ENCODE data around the gene ZCCHC24. TPM values are rescaled to one million over a fixed set of nuclear protein-coding genes. Genes with fewer than 3 reads are reported as not detected.
A peak's percentile ranks its signal among the peaks of the same experiment; 100 is the strongest.

Gene ZCCHC24
- 100 to 1,000 TPM in 1 of 3 donors, 10 to 100 TPM in 1, 1 to 10 TPM in 1; 5.6 to 125 (median 22.8) TPM for total RNA-seq
- long read RNA-seq, donor 1, full-length matches to known transcripts: 77 of 208 reads
- long read RNA-seq, donor 1, partial matches to known transcripts: 8 of 208 reads
- long read RNA-seq, donor 1, other reads (novel, unspliced or antisense): 123 of 208 reads
- long read RNA-seq, donor 2, partial matches to known transcripts: 0 of 5 reads
- long read RNA-seq, donor 2, other reads (novel, unspliced or antisense): 5 of 5 reads

DNA sequence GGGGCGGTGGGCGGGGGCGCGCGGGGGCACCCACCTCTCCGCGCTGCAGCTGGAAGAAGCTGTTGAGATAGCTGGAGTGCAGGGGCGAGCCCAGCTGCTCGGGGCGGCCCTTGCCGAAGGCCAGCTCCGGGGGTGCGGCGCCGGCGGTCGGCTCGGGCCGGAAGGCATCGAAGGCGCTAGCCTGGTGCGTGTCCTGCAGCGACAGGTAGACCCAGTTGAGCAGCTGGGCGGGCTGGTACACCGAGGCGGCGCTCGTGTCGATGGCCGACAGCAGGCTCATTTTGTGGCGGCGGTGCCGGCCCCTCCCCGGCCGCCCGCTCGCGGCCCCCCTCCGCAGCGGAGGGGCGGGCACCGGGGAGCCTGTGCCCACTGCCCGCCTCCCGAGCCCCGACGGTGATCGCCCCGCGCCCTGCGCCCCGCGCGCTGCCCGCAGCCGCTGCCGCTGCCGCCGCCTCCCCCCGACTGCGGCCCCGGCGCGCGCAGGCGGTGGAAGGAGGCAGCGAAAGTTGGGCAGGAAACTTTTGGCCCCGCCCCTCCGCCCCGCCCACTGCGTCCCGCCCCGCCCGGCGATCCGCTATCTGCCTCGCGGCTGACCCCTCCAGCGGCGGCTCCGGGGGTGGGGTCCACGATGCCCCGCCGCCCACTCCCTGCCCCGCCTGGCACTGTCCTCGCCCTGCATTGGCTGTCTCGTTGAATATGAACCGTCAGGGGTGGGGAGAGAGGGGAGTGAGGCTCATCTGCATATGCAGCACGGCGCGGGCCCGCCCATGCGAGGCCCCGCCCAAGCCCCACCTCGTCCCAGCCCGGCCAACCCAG lies at the start of gene ZCCHC24:
ZCCHC24 (minus strand) TSS at position 464 of the 816 bp plus-strand sequence; CDS start at position 280, 184 bp downstream.
- no peaks in the 10 kb centered on the region for H3K9me3 ChIP-seq
- DNase-seq (peak; percentile 95 to 97 (median 97)), ATAC-seq (peak; percentile 94)
- TF ChIP-seq, protein P1, sequence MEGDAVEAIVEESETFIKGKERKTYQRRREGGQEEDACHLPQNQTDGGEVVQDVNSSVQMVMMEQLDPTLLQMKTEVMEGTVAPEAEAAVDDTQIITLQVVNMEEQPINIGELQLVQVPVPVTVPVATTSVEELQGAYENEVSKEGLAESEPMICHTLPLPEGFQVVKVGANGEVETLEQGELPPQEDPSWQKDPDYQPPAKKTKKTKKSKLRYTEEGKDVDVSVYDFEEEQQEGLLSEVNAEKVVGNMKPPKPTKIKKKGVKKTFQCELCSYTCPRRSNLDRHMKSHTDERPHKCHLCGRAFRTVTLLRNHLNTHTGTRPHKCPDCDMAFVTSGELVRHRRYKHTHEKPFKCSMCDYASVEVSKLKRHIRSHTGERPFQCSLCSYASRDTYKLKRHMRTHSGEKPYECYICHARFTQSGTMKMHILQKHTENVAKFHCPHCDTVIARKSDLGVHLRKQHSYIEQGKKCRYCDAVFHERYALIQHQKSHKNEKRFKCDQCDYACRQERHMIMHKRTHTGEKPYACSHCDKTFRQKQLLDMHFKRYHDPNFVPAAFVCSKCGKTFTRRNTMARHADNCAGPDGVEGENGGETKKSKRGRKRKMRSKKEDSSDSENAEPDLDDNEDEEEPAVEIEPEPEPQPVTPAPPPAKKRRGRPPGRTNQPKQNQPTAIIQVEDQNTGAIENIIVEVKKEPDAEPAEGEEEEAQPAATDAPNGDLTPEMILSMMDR (IDR thresholded peaks at IDR 0.05): no peak
- peaks cover 16% of the 10 kb centered on the region for H3K4me1 ChIP-seq (ENCODE audit: low read depth)
- peak within 1 kb of the TSS; percentile 38 for H3K4me3 ChIP-seq
- intact Hi-C loops (cut with DNase I, micrococcal nuclease): no loop called here
- no peaks in the 10 kb centered on the region for H3K36me3 ChIP-seq (ENCODE audit: low read depth)

DNA sequence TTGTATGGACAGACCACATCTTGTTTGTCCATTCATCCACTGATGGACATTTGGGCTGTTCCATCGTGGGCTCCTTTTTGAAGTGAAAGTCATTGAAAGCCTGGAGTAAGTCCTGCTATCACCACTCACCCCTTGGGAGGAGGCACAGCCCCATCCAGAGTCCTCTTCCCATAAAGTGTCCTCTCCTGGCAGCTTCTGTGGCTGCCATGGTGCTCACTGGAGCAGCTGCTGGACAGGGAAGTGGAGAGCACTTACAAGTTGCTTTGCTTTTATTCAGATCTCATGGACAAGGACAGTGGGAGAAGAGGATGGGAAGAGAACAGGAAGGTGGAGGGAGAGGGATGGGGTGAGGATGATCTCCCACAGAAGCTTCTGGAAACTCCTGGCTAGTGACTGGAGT lies 48.4 kb upstream of the ZCCHC24 start:
- no peaks in the 10 kb centered on the region for H3K4me1 ChIP-seq (ENCODE audit: low read depth)
- no peak for DNase-seq
- intact Hi-C loops (cut with DNase I, micrococcal nuclease): no loop called here
- no peaks in the 10 kb centered on the region for H3K36me3 ChIP-seq (ENCODE audit: low read depth)
- ATAC-seq: no peak
- no peak overlapping the region for H3K4me3 ChIP-seq
- H3K9me3 ChIP-seq: no peaks in the 10 kb centered on the region
- TF ChIP-seq, protein P1 (IDR thresholded peaks at IDR 0.05): no peak

DNA sequence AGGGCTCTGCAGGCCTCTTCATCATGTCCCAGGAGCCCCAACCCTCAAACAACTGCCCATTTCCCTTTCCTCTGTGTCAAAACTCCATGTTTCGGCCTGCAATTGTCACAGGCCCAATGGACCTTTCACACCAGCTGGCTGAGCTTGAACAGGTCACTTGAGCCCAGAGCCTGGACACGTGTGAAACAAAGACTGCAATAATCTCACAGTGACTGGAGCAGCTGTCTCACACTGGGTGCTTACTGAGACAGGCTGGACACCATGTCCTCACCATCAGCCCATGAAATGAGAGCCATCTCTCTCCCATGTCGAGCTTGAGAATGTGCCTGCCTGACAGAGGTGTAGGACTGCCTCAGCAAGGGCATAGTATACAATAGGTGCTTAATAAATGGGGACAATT lies 47.4 kb upstream of the ZCCHC24 start:
- no peak for ATAC-seq
- Histone ChIP-seq H3K36me3 (ENCODE audit: low read depth) (no peaks in the 10 kb centered on the region), H3K4me3 (no peak overlapping the region), H3K9me3 (no peaks in the 10 kb centered on the region), H3K4me1 (ENCODE audit: low read depth) (no peaks in the 10 kb centered on the region)
- DNase-seq: no peak
- intact Hi-C loops (cut with DNase I, micrococcal nuclease): no loop called here
- TF ChIP-seq, protein P1 (IDR thresholded peaks at IDR 0.05): no peak

DNA sequence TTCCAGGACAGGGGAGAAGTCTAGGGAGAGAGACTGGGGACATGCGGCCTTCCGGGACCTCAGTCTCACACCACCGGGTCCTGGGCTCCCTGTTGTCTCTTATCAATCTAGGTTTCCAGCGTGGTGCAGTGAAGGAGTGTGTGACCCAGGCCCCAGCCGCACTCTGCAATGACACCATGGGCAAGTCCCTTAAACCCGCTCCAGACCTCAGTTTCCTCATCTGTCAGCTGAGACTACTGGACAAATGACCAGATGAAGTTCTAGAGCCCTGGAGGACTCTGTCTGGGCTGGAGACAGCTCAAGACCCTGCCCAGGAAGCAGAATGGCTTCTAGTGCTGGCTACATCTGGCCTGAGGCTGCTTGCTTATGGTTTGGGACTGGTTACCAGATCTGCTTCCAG lies 46.8 kb upstream of the ZCCHC24 start:
- intact Hi-C loops (cut with DNase I, micrococcal nuclease): no loop called here
- TF ChIP-seq, protein P1 (IDR thresholded peaks at IDR 0.05): no peak
- ATAC-seq: no peak

DNA sequence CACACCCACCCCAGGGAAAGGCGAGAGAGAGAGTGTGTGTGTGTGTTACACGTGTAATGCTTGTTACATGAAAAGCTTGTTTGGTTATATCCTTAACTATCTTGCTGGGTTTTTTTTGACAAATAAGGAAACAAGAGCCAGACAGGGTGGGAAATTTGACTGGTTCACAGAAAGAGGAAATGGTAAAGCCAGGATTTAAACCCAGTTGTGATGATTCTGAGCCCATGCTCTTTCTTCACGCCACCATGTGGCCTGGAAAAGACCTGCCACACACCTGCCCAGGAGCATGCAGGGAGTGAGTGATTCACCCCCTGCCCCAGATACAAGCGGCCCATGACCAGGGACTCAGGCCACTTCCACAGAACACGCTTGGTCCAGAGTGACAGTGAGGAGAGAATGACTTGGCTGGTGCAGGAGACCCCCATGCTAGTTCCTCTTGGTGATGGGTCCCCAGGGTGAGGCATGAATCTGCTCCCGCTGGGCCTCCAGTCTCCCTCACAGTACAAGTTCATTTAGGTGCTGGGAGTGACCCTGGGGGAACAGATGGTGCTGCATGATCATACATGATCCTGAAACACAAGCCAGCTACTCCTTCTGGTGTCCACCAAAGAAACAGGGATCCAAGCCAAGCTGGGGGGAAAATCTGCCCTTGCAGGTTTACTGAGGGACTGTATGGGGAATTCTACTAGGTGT lies 45.9 kb upstream of the ZCCHC24 start:
- intact Hi-C loops (cut with DNase I, micrococcal nuclease): no loop called here
- Histone ChIP-seq H3K9me3 (no peaks in the 10 kb centered on the region), H3K4me1 (ENCODE audit: low read depth) (no peaks in the 10 kb centered on the region), H3K4me3 (no peak overlapping the region), H3K36me3 (ENCODE audit: low read depth) (no peaks in the 10 kb centered on the region)
- TF ChIP-seq, protein P1 (IDR thresholded peaks at IDR 0.05): no peak
- DNase-seq (no peak), ATAC-seq (no peak)

More for the DNA sequence above, 46.8 kb upstream of the ZCCHC24 start:
- no peak overlapping the region for H3K4me3 ChIP-seq
- no peaks in the 10 kb centered on the region for H3K4me1 ChIP-seq (ENCODE audit: low read depth)
- no peaks in the 10 kb centered on the region for H3K9me3 ChIP-seq
- no peaks in the 10 kb centered on the region for H3K36me3 ChIP-seq (ENCODE audit: low read depth)
- no peak for DNase-seq
